HL-60 (cell line): ENCODE results near the gene ATP13A5.

ENCODE experiments used
- CTCF ChIP-seq: IDR thresholded peaks from one replicate; pipeline ENCODE4 v1.5.1; 2011; ENCODE audit warnings: low read length, control low read depth, inconsistent platforms; ENCODE audit not compliant: insufficient read depth
- POLR2AphosphoS5 ChIP-seq: IDR thresholded peaks from 2 replicates; pipeline ENCODE4 v1.6.1; 2012; ENCODE audit warnings: low read depth

- no peak for TF ChIP-seq CTCF
- no peak for TF ChIP-seq POLR2AphosphoS5
Measured at GRCh38 chr3:193418576-193419373, 40.2 kb upstream of the ATP13A5 start.
